Esophagus squamous epithelium (tissue), 4 donors: ENCODE data around the gene HDGFL2.

Source experiments
- POLR2A ChIP-seq, 4 donors: fragments of 450-650 bp; IDR thresholded peaks; one replicate each; pipeline ENCODE4 v1.6.1; 2017; ENCODE audit warnings: antibody characterized with exemption in 4 of 4, mild to moderate bottlenecking in 4 of 4, moderate library complexity in 3 of 4
- TF ChIP-seq, protein P1 (sequence below), 6 experiments: fragments of 450-650 bp in 4 of 6; fragments of 200-600 bp in 2 of 6; sonication (generic) in 2 of 6; IDR thresholded peaks; one replicate each; pipeline ENCODE4 v1.5.1; 2016 to 2019; ENCODE audit warnings: antibody characterized with exemption in 6 of 6, mild to moderate bottlenecking in 4 of 6, moderate library complexity in 4 of 6

DNA sequence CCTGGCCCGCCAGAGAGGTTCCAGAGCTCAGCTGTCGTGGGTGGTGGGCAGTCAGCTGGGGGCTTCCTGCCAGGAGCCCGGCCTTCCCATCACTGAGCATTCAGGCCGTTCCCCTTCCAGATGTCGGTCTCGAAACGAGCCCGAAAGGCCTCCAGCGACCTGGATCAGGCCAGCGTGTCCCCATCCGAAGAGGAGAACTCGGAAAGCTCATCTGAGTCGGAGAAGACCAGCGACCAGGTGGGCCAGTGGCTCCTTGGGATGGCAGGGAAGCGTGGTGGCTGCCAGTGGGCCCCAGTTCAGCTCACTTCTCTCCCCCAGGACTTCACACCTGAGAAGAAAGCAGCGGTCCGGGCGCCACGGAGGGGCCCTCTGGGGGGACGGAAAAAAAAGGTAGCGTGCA is 19.3 kb downstream of the HDGFL2 start:
- TF ChIP-seq, protein P1, sequence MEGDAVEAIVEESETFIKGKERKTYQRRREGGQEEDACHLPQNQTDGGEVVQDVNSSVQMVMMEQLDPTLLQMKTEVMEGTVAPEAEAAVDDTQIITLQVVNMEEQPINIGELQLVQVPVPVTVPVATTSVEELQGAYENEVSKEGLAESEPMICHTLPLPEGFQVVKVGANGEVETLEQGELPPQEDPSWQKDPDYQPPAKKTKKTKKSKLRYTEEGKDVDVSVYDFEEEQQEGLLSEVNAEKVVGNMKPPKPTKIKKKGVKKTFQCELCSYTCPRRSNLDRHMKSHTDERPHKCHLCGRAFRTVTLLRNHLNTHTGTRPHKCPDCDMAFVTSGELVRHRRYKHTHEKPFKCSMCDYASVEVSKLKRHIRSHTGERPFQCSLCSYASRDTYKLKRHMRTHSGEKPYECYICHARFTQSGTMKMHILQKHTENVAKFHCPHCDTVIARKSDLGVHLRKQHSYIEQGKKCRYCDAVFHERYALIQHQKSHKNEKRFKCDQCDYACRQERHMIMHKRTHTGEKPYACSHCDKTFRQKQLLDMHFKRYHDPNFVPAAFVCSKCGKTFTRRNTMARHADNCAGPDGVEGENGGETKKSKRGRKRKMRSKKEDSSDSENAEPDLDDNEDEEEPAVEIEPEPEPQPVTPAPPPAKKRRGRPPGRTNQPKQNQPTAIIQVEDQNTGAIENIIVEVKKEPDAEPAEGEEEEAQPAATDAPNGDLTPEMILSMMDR (IDR thresholded peaks at IDR 0.05): no peak
- no peak for TF ChIP-seq POLR2A (IDR thresholded peaks at IDR 0.05)
